Astrocyte of the hippocampus (primary cell): ENCODE measurements around the gene PEX11B.

Experiments used
- DNase-seq: peaks from one replicate; pipeline ENCODE4 v3.0.0; 2011; ENCODE audit warnings: low read depth, low spot score

PEX11B gene

DNA sequence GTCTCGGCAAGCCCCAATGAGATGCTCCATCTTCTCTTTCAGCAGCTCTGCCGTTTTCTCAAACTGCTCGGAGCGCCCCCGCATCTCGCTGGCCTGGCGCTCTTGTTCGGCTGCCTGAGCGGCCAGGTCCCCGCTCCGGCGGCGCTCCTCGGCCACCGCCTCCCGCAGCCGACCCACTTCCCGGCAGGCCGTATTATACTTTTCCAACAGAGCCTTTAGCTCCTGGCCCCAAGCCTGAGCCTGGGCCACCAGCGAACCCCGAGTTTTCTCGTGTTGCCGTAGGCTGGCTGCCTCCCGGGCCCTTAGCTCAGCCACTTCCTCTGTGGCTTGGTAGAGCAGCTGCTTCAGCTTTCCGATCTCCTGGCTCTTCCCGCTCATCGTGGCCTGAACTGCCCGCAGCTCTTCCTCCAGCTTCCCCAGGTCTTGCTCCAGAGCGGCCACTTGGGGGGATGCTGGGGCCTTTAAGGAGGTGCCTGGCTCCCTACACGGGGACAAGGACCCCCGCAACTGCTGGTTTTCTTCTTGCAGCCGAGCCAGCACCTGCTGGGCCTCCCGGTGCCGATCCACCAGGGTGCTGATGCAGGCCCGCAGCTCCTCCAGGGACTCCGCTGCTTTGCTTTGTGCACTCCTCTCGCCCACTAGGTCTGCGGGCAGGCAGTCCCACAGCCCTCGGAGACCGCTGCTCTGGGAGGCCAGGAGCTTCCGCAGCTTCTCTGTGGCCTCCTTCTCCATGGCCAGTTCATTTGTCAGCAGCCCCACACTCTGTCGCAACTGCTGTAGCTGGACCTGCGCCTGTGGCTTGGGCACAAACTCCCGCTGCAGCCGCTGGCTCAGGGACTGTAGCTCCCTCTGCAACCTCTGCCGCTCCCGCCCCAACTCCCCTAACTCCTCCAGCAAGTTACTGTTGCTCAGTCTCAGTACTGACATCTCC is 46.3 kb downstream of the PEX11B start:
- peak; percentile 64 for DNase-seq

DNA sequence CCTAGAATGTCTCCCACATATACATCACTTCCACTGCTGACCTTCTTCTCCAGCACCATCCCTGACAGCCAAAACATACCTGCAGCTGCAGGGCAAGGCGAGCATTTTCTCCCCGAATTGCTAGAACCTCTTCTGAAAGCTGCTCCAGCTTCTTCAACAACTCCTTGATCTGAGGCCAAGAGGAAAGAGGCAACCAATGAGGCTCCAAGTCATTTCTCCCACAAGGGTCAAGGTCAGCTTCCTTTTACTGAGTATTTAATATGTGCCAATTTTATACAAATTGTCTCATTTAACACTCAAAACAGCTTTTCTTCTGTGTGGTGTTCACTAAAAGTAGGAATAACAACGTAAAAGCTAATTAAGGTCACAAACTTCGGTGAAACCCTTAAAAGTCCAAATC is 50.3 kb downstream of the PEX11B start:
- DNase-seq: no peak

GRCh38 chr1:145863282-145864018 is 55.1 kb downstream of the PEX11B start:
- no peak for DNase-seq
